ENCODE data around the gene MPHOSPH9.
"Not testable (repeated sequence)": the region's sequence is repeated elsewhere in the genome, so short reads cannot be mapped to it uniquely, and the experiment has no call there.

Gene MPHOSPH9

DNA sequence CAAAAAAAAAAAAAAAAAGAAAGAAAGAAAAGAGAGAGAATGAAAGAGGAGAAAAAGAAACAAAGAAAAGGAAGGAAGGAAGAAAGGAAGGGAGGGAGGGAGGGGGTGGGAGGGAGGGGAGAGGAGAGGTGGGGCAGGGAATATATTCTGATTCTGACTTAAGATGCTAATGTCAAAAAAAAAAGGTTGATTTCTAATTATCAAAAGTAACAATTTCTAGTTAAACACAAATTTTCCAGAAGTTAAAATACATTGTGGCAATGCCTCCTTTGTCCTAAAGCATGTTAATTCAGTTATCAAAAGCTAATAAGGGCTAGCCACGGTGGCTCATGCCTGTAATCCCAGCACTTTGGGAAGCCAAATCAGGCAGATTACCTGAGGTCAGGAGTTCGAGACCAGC lies 7.5 kb downstream of the MPHOSPH9 start:
- DNase-seq, result no peak

DNA sequence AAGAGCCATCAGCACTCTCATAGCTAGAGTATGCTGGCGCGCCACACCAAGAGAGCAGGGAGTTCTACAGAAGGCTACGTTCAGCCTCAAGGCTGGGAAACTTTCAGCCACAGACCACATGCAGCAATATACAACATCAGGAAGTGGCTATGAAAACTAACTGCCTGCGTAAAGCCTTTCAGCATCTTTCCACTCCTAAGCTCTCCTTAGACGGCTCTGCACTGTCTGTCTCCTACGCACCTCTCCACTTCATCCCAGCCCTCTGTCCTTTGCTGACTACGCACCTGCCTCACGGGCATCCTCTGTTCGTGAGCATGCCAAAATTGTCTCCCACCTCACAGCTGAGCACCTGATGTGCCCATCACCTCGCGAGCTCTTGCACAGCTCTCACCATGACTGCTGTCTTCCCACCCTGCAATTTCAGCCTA lies 9.7 kb downstream of the MPHOSPH9 start:
- no peak for DNase-seq

- DNase-seq, result not testable (repeated sequence)
These were observed 25.1 kb downstream of the MPHOSPH9 start for GRCh38 chr12:123207815-123208214.

GRCh38 chr12:123206794-123207193 lies 26.1 kb downstream of the MPHOSPH9 start:
- not testable (repeated sequence) for DNase-seq

- no peak for DNase-seq
These were observed 32.5 kb downstream of the MPHOSPH9 start for GRCh38 chr12:123200414-123200813.

- DNase-seq, result no peak
These were observed 33.0 kb downstream of the MPHOSPH9 start for GRCh38 chr12:123199936-123200335.

DNA sequence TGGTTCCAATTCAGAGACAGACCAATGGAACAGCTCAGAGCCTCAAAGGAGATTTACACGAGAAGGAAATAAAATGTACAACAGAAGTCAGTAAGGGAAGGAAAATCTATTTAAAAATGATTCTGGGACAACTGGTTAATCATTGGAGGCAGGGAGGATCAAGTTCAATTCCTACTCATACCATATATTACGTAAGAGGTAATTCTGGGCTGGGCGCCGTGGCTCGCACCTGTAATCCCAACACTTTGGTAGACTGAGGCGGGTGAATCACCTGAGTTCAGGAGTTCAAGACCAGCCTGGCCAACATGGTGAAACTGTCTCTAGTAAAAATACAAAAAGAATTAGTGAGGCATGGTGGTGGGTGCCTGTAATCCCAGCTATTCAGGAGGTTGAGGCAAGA lies 45.3 kb downstream of the MPHOSPH9 start:
- no peak for DNase-seq

DNA sequence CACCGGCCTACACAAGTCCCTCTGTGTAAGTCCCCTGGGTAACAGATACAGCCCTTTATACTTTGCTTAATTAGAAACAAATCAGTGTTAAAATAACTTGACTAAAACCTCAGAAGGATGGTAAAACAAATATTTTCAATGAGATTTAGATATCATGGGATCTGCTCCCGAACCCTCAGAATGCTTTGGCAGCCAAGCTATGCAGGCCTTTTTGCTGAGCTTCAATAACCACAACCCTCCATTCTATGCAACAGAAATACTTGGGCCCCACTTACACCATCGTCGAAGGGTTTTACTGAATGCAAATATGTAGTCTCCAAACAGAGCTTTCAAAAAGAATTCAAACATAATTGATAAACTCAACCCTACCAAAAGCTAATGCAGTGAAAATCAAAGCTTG lies 52.8 kb downstream of the MPHOSPH9 start:
- no peak for DNase-seq

DNA sequence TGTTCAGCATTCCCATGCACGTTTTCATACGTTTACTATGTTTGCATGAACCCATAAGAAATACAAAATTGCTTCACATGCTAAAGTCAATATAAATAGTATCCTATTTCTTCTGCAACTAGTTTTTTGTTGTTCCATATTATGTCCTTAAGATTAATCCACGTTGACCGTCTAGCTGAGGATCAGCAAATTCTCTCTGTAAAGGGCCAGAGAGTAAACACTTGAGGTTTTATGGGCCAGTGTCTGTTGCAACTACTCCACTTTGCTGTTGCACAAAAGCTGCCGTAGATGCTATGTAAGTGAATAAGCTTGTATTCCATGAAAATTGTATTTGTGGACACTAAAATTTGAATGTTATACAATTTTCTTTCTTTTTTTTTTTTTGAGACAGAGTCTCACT lies 61.0 kb downstream of the MPHOSPH9 start:
- DNase-seq, result no peak

DNA sequence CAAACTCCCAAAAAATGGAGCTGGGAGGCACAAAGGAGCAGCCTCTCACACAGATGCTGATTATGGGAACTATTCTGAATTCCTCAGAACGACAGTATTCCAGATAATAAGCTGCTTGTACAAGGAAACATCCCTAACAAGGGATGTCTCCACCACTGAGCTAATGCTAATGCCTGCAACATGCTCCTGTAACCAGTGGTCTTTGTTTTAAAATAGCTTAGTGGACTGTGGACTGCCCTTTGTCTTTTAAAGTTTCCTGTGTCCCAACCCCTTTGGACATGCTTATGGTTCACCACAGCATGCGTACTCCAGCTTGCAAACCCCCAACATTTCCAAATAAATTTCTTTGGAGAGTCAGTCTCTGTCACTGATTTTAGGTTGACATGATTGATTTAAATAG lies 65.6 kb downstream of the MPHOSPH9 start:
- DNase-seq, result no peak

- DNase-seq, result no peak
These were observed 67.4 kb downstream of the MPHOSPH9 start for GRCh38 chr12:123165537-123165936.

- DNase-seq, result no peak
These were observed 68.2 kb downstream of the MPHOSPH9 start for GRCh38 chr12:123164710-123165261.

- no peak for DNase-seq
These were observed 68.7 kb downstream of the MPHOSPH9 start for GRCh38 chr12:123164222-123164621.

- no peak for DNase-seq
These were observed 69.7 kb downstream of the MPHOSPH9 start for GRCh38 chr12:123163227-123163626.

- no peak for DNase-seq
These were observed 72.0 kb downstream of the MPHOSPH9 start for GRCh38 chr12:123160801-123161487.

- no peak for DNase-seq
These were observed 79.0 kb downstream of the MPHOSPH9 start for GRCh38 chr12:123153906-123154305.

GRCh38 chr12:123152833-123153232 lies 80.1 kb downstream of the MPHOSPH9 start:
- DNase-seq, result no peak

DNA sequence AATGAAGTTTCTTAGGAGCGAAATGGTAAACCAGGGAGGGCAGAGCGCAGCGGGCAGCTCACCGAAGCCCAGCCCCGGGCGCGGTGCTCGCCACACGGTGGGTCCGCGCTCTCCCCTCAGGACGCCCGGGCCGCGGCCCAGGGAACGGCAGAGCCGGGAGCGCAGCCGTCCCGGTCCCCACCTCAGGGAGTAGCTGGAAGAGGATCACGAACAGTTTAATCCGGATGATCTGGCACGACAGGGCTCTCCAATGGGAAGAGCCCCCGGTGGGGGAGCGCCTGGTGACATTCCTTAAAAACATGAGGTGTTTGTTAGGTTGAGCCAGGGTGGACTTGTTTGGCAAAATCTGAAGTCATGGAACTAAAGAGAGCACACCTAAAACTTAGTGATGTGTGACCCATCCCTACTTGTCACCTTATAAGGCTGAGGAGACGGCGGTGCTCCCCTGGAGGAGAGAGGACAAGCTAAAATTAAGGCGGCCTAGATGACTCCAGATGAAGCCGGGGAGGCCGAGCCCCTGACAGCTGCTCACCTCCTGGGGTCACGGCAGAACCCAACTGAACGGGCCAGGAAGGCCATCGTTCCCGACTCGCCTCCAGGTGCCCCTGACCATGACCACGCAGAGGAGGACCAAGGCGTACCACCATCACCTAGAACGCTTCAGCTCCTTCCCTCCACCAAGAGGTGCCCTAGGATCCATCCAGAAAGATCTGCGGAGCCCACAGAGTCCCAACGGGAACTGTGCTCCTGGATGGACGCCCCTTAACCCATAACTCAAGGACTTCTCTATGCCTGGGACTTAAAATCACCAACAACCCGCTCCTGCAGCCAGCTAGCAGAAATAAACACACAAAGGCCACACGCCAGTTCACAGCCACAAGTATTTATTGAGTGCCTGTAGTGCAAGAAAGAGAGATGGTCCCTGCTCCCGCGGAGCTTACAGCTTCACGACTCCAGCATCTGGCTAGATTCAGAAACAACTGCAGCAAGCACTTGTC lies 81.2 kb downstream of the MPHOSPH9 start:
- DNase-seq, result no peak

- DNase-seq, result peak; percentile 51
These were observed 82.0 kb downstream of the MPHOSPH9 start, which contains the start of gene PITPNM2 for GRCh38 chr12:123150744-123151456. PITPNM2 (minus strand) TSS chr12:123151090; CDS start chr12:123034590, 116,500 bp downstream.

- no peak for DNase-seq
These were observed 82.6 kb downstream of the MPHOSPH9 start for GRCh38 chr12:123150275-123150743.

- peak; percentile 36 for DNase-seq
These were observed 83.3 kb downstream of the MPHOSPH9 start for GRCh38 chr12:123149501-123150274.

- DNase-seq, result no peak
These were observed 83.9 kb downstream of the MPHOSPH9 start for GRCh38 chr12:123149088-123149487.

Measured in NCI-H226 (cell line).